ENCODE measurements around the gene HLX. TPM values are rescaled to one million over a fixed set of nuclear protein-coding genes. Genes with fewer than 3 reads are reported as not detected.

HLX gene
- total RNA-seq, 1 donor = 9.0 TPM

- Histone ChIP-seq H3K4me3 (ENCODE audit: insufficient read depth, low read length) (no peak overlapping the region), H3K27me3 (ENCODE audit: insufficient read depth, low read length) (no peaks in the 10 kb centered on the region), H3K36me3 (ENCODE audit: insufficient read depth, low read length) (peaks cover under 1% of the 10 kb centered on the region), H3K79me2 (ENCODE audit: insufficient read depth, low read length) (peaks cover 20% of the 10 kb centered on the region), H3K27ac (ENCODE audit: low read depth, low read length) (no peak overlapping the region), H3K4me2 (ENCODE audit: insufficient read depth, low read length) (no peak overlapping the region), H3K9me3 (ENCODE audit: low read depth, low read length) (no peaks in the 10 kb centered on the region), H2AFZ (ENCODE audit: low read length) (no peak overlapping the region), H4K20me1 (ENCODE audit: insufficient read depth, low read length) (no peaks in the 10 kb centered on the region), H3K4me1 (ENCODE audit: insufficient read depth, low read length) (peaks cover 11% of the 10 kb centered on the region)
- no peak for DNase-seq (ENCODE audit: insufficient read length, low spot score, missing footprints)
- TF ChIP-seq, protein P1, sequence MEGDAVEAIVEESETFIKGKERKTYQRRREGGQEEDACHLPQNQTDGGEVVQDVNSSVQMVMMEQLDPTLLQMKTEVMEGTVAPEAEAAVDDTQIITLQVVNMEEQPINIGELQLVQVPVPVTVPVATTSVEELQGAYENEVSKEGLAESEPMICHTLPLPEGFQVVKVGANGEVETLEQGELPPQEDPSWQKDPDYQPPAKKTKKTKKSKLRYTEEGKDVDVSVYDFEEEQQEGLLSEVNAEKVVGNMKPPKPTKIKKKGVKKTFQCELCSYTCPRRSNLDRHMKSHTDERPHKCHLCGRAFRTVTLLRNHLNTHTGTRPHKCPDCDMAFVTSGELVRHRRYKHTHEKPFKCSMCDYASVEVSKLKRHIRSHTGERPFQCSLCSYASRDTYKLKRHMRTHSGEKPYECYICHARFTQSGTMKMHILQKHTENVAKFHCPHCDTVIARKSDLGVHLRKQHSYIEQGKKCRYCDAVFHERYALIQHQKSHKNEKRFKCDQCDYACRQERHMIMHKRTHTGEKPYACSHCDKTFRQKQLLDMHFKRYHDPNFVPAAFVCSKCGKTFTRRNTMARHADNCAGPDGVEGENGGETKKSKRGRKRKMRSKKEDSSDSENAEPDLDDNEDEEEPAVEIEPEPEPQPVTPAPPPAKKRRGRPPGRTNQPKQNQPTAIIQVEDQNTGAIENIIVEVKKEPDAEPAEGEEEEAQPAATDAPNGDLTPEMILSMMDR (IDR thresholded peaks at IDR 0.05; ENCODE audit: extremely low read depth, low read depth, low read length) = no peak
These were observed 2.5 kb upstream of the HLX start for GRCh38 chr1:220876511-220877376.

GRCh38 chr1:220877377-220878095 lies 1.7 kb upstream of the HLX start:
- H3K4me2 ChIP-seq (ENCODE audit: insufficient read depth, low read length) = peak overlapping the region; percentile 96
- peaks cover 16% of the 10 kb centered on the region for H3K4me1 ChIP-seq (ENCODE audit: insufficient read depth, low read length)
- no peak overlapping the region for H3K4me3 ChIP-seq (ENCODE audit: insufficient read depth, low read length)
- H2AFZ ChIP-seq (ENCODE audit: low read length) = peak overlapping the region; percentile 96
- TF ChIP-seq, protein P1 (IDR thresholded peaks at IDR 0.05; ENCODE audit: extremely low read depth, low read depth, low read length) = no peak
- H4K20me1 ChIP-seq (ENCODE audit: insufficient read depth, low read length) = no peaks in the 10 kb centered on the region
- H3K27me3 ChIP-seq (ENCODE audit: insufficient read depth, low read length) = no peaks in the 10 kb centered on the region
- H3K36me3 ChIP-seq (ENCODE audit: insufficient read depth, low read length) = peaks cover 9% of the 10 kb centered on the region
- H3K79me2 ChIP-seq (ENCODE audit: insufficient read depth, low read length) = peaks cover 26% of the 10 kb centered on the region
- H3K9me3 ChIP-seq (ENCODE audit: low read depth, low read length) = no peaks in the 10 kb centered on the region
- DNase-seq (ENCODE audit: insufficient read length, low spot score, missing footprints) = no peak
- no peak overlapping the region for H3K27ac ChIP-seq (ENCODE audit: low read depth, low read length)

DNA sequence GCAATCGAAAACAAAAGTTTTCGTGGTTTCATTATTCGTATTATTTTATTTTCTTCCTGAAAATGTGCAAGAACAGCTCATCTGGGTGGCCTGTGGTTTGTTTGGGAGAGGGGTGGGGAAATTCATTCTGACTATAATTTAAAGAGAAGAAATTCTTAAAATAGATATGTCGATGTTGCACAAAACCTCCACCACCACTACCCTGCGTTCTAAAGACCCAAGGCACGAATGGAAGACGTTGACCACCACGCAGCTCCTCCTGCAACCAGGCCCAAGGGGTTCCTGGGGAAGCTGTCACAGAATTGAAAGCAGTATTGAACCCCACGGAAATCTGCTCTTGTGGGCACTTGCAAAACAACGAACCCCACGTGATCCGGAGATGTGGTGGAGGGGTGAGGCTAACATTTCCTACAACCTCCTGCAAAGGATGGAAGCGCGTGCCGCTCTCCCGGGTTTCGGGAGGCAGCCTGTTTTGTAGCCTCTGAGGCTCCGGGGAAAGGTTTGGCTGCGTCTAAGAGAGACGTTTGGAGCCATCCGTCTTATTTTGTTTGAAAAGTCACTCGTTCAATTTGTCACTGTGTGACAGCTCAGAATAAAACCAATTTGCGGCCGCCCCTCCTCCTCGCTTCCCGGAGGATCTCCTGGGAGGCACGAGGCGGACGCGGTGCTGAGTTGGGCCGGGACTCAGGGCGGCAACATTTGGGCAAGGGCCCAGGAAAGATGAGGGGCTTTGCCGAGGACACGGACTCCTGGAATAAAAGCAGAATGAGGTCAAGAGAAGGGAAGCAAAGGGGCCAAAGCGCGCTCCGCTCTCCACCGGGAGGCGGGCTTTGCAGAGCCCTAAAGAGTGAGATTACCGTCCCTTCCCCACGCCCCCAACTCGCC lies 810 bp upstream of the HLX start:
- peak; percentile 87 for DNase-seq (ENCODE audit: insufficient read length, low spot score, missing footprints)
- Histone ChIP-seq H4K20me1 (ENCODE audit: insufficient read depth, low read length) (no peaks in the 10 kb centered on the region), H3K9me3 (ENCODE audit: low read depth, low read length) (no peaks in the 10 kb centered on the region), H3K36me3 (ENCODE audit: insufficient read depth, low read length) (peaks cover 16% of the 10 kb centered on the region), H3K4me2 (ENCODE audit: insufficient read depth, low read length) (peak overlapping the region; percentile 96), H2AFZ (ENCODE audit: low read length) (peak overlapping the region; percentile 96), H3K4me3 (ENCODE audit: insufficient read depth, low read length) (peak overlapping the region; percentile 94), H3K27ac (ENCODE audit: low read depth, low read length) (peak overlapping the region; percentile 67), H3K4me1 (ENCODE audit: insufficient read depth, low read length) (peaks cover 18% of the 10 kb centered on the region), H3K27me3 (ENCODE audit: insufficient read depth, low read length) (no peaks in the 10 kb centered on the region), H3K79me2 (ENCODE audit: insufficient read depth, low read length) (peaks cover 26% of the 10 kb centered on the region)
- TF ChIP-seq, protein P1 (IDR thresholded peaks at IDR 0.05; ENCODE audit: extremely low read depth, low read depth, low read length) = peak; percentile 6
